Fibroblast of mammary gland (primary cell): Measurements from ENCODE around the gene MEF2A.
"Not testable (repeated sequence)": the region's sequence is repeated elsewhere in the genome, so short reads cannot be mapped to it uniquely, and the experiment has no call there.

Experiments used
- DNase-seq: peaks from one replicate; pipeline ENCODE4 v3.0.0-alpha.2; 2010; ENCODE audit warnings: low read depth
- H3K4me3 ChIP-seq: 2 replicates; pipeline ENCODE4 v1.5.1; 2011; ENCODE audit warnings: low read depth, mild to moderate bottlenecking, low read length, moderate library complexity; ENCODE audit not compliant: control insufficient read depth
- TF ChIP-seq, protein P1 (sequence below): conservative IDR thresholded peaks from 2 replicates; pipeline ENCODE4 v1.5.1; 2011; ENCODE audit warnings: low read depth, low read length, inconsistent platforms; ENCODE audit not compliant: control insufficient read depth, insufficient read depth

MEF2A gene

DNA sequence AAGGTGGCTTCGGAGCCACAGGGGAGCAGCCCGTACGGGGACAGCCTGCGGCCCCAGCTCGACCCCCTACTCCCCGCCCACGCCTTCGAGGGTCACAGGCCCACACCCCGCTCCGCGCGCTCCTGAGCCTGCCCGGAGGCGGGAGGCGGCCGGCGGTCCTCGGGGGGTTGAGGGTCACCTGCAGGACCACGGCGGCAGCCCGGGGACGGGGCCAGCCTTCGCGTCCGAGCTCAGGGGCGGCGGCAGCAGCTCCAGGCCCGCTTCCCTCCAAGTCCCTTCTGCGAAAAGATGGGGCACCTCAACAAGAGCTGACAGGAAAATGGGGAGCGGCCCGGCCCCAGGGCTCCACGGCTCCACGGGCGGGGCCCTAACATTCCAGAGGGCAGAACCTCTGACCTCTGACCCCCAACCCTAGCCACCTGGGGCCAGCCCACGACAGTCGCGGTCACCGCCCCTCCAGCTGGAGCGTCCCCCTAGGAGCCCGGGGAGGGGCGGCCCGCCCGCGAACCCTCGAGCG lies 167.0 kb downstream of the MEF2A start:
- peak overlapping the region; percentile 71 for H3K4me3 ChIP-seq
- DNase-seq, result no peak
- TF ChIP-seq, protein P1, sequence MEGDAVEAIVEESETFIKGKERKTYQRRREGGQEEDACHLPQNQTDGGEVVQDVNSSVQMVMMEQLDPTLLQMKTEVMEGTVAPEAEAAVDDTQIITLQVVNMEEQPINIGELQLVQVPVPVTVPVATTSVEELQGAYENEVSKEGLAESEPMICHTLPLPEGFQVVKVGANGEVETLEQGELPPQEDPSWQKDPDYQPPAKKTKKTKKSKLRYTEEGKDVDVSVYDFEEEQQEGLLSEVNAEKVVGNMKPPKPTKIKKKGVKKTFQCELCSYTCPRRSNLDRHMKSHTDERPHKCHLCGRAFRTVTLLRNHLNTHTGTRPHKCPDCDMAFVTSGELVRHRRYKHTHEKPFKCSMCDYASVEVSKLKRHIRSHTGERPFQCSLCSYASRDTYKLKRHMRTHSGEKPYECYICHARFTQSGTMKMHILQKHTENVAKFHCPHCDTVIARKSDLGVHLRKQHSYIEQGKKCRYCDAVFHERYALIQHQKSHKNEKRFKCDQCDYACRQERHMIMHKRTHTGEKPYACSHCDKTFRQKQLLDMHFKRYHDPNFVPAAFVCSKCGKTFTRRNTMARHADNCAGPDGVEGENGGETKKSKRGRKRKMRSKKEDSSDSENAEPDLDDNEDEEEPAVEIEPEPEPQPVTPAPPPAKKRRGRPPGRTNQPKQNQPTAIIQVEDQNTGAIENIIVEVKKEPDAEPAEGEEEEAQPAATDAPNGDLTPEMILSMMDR, result no peak

DNA sequence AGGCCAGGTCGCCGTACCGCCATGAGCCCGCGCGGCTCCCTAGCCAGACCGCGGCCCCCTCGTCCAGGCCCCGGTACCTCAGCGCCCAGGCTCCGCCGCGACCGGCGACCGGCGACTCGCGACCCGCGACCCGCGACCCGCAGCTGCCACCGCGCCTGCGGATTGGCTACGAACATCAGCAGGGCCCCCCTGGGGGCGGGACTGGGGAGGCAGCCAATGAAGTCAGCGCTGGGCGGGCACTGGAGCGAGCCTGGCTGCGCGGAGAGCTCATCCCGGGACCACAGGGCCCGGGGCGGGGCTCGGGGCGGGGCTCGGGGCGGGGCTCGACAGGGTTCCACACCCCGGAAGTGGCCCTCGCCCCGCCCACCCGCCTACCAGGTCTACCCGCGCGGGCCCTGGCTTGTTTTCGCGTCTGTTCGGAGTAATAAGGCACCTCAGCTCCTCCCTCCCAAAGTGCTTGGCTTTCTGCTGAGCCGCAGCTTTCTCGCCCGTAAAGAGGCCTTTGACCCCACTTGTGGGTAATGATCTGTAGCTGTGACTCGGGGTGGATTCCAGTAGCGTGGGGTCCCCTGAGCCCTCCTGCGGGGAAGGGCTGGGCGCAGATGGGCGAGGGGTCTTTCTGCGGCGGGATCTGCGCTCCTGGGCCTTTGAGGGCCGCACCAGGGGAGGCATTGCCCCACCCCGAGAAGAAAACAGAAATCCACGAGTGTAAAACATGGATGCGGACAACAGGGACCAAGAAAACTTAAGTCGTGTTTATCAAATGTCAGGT lies 167.7 kb downstream of the MEF2A start, which contains the start of gene LYSMD4:
Gene LYSMD4, minus strand, starts transcription at position 170 of the 772 bp plus-strand sequence. CDS start 1,438 bp downstream, outside the sequence.
- H3K4me3 ChIP-seq, result peak within 1 kb of the TSS; percentile 71
- DNase-seq, result peak; percentile 87
- TF ChIP-seq, protein P1, result no peak

DNA sequence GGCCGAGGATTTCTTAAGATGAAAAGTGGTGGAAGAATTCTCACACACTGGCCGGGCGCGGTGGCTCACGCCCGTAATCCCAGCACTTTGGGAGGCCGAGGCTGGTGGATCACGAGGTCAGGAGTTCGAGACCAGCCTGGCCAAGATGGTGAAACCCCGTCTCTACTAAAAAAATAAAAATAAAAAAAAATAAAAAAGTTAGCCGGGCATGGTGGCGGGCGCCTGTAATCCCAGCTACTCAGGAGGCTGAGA lies 168.2 kb downstream of the MEF2A start:
- H3K4me3 ChIP-seq, result peak overlapping the region; percentile 51
- not testable (repeated sequence) for DNase-seq

DNA sequence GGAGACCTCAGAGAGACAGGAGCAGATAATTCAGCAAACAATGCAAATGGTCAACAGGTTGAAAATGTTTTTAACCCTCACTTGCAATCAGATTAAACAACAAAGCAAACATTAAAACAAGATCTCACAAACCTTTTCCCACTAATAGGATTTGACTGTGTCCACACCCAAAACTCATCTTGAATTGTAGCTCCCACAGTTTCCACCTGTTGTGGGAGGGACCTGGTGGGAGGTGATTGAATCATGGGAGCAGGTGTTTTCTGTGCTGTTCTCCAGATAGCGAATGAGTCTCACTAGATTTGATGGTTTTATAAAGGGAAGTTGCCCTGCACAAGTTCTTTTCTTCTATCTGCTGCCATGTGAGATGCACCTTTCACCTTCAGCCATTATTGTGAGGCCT lies 168.8 kb downstream of the MEF2A start:
- no peak overlapping the region for H3K4me3 ChIP-seq
- DNase-seq, result no peak
- TF ChIP-seq, protein P1, result no peak

DNA sequence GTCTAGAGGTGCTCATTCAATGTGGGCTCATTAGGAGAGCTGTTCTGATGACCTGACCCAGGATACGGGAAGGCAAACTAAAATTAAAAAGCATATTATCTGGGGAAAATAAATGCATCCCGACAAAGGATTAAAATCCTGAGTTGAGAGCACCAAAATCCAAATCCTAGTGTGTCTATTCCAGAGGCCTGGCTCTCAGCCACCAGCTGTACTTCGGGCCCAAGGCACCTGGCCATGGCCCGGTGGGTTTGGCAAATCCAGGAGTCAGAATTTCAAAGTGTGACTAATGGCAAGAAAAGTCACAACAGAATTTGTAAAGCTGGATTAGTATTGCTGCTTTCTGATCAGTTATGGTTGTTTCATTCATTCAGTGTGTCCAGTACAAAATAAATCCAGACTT lies 170.1 kb downstream of the MEF2A start:
- TF ChIP-seq, protein P1, result no peak
- no peak for DNase-seq
- H3K4me3 ChIP-seq, result no peak overlapping the region

DNA sequence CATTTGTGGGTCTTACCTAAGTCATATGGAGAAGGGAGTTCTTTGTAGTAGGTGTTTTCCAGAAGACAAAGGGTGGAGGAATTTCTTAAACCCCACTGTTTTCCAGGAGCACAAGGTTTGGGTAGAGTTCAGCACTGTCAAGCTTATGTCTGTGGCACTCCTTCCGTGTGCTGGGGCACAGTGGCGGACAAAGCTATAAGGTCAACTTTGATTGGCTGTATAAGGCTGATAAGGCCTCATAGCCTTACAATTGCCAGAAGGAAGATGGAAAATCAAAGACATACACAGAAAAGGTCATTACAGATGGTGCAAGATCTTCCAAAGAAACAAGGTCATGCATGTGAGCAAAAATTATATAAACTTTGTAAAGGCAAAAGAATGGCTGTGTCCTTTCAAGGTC lies 170.9 kb downstream of the MEF2A start:
- no peak overlapping the region for H3K4me3 ChIP-seq
- TF ChIP-seq, protein P1, result no peak
- DNase-seq, result no peak

DNA sequence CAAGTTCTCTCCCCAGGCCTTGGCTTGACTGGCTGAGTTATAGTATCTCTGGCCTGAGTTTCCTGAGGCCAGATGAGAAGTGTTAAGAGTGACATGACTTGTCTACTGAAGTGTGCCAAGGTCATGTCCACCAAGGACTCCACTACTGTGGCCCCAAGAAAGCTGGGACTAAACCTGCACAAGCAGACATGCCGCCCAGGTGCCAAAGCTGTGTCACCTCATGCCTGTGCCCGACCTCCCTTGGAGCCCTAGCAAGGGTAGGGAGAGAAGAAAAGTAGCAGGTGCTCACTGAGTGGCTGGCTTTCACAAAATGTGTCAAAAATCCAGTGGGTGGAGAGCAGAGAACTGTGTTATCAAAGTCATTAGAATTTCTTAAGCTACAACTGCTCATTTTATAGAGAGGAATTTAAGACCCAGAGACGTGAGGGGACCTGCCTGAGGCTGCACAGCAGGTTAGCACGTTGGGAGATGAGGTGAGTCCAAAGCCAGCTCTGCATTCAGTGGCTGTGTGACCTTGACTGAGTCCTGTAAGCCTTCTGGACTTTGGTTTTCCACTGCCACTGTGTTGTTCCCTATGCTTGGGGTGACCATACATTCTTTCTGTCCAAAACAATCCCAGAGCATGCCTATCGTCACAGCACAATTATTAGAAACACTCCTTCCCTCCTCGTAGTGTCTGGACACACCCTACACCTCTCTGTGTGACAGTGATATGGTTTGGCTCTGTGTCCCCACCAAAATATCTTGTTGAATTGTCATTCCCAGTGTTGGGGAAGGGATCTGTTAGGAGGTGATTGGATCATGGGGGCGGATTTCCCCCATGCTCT lies 172.4 kb downstream of the MEF2A start:
- TF ChIP-seq, protein P1, result no peak
- DNase-seq, result no peak

More for the DNA sequence above, 172.4 kb downstream of the MEF2A start:
- H3K4me3 ChIP-seq, result no peak overlapping the region
